NCI-H1048 (cell line): ENCODE data around the gene POLA1.

Source experiments
- DNase-seq: peaks from one replicate; lab custom pipeline; 2025; lab: John Stamatoyannopoulos, UW

Gene POLA1

DNA sequence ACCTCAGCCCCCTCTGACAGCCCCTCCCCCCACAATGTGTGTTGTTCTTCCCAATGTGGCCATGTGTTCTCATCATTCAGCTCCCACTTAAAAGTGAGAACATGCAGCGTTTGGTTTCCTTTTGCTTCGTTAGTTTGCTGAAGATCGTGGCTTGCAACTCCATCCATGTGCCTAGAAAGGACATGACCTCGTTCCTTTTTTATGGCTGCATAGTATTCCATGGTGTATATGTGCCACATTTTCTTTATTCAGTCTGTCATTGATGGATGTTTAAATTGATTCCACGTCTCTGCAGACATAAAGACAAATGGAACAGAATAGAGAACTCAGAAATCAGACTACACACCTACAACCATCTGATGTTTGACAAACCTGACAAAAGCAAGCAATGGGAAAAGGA lies 276.1 kb downstream of the POLA1 start:
- DNase-seq = no peak

DNA sequence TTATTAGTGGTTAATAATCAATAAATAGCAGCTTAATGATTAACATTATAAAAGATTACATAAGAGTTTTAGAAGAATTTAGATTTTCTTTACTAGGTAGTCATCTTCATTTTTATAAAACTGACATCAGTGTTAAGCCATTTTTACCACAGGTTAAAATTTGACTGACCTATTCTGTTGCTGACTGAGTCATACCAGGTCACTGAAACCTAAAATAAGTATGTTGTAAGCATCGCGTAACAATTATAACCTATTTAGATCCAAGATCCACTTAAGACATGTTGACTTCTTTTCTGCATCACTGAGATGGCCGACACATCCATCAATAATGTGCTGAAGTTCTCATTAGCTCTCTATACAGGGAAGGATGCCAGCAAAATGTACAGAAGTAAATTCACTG lies 285.4 kb downstream of the POLA1 start:
- DNase-seq = no peak

DNA sequence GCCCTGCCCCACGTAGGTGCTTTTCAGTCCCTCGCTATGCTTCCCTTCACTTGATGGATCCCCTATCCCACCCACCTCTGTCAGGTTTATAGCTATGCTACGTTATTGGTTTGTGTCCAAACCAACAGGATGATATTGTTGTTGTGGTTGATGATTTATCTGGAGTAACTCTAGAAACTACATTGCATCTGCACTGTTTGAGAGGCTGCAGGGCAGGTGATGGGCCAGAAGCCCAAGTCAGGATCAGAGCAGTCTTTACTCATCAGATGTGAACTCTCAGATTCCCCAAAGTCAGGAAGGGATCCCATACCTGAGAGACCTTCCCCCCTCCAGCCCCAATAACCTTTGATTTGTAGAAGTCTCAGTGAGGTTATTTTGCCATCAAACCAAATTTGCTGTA lies 287.3 kb downstream of the POLA1 start:
- DNase-seq = no peak

DNA sequence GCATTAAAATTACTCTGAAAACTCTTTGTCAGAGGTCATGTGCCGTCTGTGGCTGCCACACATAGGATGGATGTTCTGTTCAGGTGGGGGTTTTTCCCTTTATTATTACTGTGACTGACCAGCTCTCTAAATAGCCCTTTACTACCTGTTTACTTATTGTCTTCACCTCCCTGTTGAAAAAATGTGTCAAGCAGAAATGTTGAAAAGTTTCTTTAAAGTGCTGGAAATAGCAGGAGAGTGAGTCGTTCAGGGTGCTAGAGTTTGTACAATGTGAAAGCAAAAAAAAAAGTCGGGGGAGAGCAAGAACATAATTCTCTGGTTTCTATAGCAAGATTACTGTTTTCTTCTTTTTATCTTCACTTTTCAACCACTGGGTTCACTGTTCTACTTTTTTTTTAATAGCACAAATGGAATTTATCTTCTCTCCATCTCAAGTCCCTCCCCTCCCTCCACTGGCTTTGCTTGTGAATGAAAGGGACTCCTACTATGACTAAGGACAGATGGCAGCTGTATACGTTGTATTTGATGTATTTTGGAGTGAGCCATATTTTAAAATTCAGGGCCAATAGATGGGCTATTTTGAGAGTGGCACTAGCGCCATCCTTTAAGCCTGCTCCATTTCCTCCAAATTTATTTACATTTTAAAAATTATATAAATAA lies 288.7 kb downstream of the POLA1 start:
- no peak for DNase-seq

DNA sequence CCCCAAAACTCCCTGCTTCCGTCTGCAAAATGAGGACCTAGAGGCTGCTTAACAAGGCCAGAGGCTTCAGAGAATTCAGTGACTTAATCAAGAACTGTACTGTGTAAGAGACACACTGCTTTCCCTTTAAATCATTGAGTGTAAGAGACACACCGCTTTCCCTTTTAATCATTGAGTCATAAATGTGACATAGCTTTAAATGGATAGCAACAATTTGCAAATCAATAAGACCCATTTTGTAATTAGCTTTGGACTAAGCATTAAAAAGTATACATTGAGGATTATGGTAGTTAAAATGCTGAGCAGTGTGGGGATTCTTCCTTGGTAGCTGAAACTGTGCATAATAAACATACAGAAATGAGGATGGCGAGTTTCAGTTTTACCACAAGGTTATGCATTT lies 290.2 kb downstream of the POLA1 start:
- DNase-seq = no peak

DNA sequence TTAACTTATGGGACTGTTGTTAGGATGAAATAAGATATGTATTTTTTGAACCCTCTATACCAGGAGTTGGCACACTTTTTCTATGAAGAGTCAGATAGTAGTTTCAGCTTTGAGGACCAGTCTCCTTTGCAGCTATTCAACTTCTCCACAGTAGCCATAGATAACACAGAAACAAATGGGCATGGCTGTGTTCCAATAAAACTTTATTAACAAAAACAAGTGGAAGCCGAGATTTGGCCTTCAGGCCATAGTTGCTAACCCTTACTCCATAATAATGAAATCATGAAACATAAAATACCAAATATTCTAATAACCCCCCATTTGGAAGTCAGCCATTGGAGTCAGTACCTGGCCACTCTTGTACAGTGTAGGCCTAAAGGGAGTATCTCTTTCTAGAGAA lies 291.4 kb downstream of the POLA1 start:
- no peak for DNase-seq

DNA sequence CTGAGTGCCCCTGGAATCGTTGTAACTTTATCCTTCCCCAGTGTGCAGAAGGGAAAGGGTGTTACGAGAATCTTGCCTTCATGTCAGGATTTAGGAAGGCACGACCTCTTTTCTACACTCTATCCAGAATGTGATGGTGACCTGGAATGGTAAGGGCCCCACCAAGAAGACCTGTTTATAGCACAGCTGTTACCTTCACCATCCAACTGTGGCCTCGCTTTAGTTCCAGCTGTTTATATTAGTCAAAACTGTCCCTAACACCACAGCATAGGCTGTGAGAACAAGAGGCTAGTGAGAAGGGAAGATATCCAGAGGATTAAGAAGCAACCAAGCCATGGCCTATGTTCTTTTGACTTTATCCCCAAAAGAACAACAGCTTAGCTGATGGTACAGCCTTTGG lies 294.0 kb downstream of the POLA1 start:
- no peak for DNase-seq

DNA sequence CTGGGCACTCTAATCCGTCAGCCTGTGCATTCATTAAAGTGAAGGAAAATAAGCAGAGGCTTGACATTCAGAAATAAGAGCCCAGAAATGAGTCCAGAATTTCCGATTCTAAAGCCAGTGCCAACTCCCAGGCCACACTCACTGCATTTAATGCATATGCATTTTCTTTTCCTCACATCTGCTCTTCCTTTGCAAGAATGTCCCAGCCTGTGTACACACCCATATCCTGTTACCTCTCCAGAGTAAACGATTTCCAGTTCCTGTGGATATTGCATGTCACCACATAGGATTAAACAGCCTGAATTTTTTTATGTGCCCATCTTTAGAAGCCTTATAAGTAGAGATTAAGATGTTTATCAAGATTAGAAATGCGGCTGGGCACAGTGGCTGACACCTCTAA lies 294.6 kb downstream of the POLA1 start:
- DNase-seq = no peak

DNA sequence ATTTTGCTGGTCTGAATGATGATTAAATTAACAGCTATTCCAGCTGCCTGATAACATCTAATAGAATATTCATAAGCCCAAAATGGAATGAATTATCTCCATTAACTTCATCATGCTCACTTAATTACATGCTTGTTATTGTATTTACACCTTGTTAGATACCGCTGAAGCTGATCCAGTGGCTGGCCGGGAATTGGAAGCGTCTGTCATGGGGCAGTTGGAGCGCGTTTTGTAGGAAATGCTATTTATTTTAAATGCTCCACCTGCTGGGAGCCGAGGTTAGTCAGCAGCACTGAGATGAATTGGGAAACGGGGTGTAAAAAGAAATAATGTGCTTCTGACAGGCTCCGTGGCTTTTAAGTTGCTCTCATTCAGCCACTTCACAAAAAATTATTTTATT lies 296.8 kb downstream of the POLA1 start:
- DNase-seq = no peak

DNA sequence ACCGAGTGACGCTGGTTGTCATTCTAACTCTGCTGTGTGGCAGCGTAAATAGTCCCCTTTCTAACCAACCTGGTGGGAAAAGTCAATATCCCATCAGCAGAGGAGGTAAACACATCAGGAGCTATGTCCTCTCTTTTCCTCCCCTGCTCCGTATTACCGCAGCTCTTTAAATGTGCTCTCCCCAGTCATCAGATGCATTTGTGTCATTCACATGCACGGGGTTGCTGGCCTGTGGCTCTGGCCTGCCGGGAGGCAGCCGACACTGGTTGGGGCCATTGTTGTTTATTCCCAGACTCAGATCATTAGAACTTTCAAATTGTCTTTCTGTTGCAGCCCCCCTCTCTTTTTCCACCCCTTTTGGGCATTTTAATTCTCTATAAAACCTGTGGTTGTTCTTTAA lies 300.2 kb downstream of the POLA1 start:
- no peak for DNase-seq

DNA sequence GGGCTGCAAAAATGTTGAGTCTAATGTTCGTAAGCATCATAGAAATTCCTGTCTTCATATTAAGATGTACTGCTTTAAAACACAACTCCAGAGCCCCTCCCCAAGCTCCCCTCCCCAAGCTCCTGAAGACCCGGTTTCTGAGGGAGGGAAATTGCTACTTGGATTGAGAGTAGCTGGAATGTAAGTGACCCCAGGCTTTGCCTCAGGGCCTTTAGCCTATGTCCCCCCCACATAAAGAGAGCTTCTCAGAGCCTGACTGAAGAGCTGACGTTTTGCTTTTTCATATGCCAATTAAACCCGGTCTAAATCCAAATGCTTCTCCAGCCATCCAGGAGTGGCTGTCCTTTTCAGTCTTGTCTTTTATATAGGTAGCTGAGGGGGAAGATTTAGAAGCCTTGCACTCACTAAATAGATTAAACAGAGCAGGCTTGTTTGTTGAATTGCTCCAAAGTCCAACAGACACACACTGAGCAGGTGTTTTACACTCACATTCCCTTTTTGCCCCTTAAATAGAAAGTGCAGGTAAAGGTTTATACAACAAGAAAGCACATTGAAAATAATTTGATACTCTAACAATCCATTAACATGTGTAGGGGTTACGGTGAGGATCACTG lies 302.5 kb downstream of the POLA1 start:
- DNase-seq = no peak

DNA sequence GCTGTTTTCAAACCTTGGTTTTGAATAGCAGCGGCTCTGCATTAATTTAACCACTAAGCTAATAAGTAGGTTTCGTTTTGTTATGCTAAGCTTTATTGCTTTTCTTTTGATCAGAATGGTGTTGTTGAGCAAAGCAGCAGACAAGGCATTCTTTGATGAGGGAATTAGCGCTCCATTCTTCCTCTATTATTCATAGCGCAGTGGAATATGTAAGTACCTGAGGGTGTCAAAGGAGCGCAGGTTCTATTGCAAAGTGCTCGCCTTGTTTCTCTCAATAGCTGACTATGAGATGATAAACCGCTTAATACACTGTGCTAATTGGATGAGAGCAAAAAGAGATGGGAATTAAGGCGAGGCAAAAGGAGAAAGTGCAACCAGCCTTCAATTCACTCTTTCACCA lies 305.8 kb downstream of the POLA1 start:
- no peak for DNase-seq

DNA sequence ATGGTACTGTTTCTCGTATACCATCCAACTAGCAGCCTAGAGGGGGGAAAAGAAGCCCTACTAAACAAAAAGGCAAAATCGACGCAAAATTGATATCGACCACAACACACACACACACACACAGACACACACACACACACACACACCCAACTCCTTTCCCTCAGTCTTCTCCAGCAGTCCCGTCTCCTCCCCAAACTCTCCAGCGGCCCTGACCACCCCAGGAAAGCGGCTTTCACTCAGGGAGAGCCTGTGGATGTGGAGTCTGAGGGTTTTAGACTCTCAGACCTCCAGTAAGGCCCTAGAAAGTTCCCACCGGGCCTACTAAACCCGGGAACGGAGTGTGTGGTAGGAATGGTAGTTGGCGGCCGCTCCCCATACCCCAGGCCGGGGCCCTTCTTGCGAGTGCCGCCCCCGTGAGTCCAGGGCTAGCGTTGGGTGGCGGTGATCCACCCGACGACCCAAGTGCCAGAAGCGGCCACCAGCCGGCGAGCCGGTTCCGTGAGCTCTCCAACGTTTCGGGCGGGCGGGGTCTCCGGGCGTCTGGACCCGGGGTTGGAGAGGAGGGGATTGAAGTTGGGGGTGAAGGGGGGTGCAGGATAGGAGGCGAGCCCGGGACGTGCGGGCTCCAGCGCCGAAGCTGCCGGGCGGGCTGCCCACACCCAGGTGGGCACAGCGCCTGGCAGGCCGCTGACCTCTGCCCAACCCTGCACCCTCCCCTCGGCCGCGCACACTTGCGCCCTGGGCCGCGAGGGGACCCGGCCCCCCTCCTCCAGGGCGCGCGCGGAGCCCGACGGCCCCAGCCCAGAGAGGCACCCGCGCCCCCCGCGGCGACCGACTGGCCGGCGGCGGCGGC lies 308.3 kb downstream of the POLA1 start:
- DNase-seq = no peak

DNA sequence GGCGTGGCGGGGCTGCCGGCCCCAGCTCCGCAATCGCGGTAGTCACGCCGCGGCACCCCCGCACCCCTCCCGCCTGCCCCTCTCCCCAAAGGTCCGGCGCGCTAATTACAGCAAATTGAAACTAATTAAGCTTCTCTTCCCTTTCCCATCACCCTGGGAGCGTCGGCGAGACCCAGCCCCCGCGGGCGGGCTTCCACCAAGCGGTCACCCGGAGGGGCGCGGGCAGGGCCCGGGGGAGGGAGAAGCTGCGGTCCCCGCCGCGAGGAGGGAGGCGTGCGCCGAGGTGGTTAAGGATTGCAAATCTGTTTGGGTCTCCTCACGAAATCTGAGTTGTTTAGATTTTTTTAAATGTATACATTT lies 308.9 kb downstream of the POLA1 start:
- DNase-seq = no peak

DNA sequence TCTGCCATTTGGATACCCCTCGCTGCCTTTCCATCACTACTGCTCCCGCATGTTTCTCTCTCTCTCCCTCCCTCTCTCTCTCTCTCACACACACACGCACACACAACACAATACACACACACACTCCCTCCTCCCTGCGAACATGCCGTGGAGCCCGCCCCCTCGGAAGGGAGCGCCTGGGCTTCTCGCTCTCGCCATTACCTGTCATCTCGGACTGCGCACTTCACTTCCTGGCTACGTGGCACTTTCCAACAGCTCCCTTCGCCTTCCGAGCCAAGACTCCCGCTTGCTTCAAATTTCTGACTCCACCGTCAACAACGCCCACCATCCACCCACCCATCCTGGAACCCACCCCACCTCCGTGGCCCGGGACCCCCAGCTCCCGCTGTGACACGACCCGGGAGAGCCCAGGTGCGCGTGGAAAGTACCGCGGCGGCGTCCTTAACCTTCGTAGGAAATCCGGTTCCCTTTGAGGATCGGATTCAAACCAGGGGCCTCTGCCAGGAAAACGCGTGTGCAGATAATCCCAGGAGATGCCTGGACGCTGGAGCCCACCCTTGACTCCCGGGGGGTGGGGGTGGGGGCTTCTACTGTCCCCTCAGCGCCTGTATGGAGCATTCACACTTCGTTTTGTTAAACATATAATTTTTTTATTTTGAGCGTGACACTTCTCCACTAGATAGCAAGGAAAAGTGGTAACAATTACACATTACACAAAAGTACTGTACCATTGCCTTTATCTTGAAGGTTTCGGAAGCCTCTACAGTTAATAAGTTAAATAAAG lies 309.5 kb downstream of the POLA1 start:
- DNase-seq = no peak

DNA sequence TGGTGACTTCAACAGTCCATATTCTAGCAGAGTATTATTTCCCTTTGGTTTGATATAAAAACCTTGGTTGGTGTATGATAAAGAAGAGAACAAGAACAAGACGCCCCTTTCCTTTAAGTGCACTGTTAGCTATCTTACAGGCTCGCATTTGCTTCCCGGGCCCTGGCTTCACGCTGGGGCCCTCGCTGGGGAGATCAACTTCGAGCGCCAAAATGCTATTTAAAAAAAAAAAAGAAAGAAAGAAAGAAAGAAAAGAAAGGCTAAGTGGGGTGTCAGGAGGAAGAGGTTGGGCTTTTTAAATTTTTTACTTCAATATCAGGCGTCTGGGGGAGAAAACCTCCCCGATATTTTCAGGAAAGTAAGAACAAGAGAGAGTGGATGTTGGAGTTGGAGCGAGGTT lies 310.3 kb downstream of the POLA1 start:
- no peak for DNase-seq

DNA sequence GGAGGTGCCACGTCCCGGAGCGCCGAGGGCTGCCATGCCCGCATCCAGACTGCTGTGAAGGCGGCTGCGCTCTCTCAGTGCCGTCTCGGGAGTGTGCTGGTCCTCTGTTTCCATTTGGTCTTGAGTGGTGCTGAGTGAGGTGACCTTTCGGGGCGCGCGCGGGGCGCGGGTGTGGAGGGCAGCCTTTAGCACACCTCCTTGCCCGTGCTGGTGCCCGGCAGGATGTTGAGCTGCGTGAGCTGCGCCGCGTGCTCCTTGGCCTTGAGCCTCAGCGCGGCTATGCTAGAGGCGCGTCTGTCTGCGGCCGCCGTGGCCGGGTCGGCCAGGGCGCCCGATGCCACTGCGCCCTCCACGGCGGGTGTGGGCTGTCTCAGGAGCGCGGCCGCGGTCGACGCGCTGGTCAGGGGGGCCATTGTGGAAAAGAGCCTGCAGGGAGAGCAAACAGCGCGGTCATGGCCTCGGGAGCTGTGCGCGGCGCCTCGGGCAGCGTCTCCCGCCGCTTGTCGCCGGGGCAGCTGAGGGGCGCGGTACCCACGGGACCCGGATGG lies 310.8 kb downstream of the POLA1 start:
- DNase-seq = no peak

DNA sequence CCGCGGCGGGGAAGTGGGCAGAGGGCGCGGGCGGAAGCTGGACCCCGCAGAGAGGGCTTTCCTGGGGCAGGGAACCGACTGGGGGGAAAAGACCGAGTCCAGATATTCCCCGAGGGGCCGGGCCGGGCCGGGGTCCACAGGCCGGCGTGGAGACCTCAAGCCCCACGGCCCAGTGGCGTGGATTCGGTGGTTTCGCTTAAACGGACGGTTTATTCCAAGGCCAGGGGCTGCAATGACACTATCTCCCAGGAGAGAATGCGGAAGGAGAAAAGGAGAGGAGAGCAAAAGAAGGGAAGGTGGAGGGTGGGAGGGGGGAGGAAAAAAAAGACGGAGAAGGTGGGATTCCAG lies 311.3 kb downstream of the POLA1 start:
- DNase-seq = no peak

DNA sequence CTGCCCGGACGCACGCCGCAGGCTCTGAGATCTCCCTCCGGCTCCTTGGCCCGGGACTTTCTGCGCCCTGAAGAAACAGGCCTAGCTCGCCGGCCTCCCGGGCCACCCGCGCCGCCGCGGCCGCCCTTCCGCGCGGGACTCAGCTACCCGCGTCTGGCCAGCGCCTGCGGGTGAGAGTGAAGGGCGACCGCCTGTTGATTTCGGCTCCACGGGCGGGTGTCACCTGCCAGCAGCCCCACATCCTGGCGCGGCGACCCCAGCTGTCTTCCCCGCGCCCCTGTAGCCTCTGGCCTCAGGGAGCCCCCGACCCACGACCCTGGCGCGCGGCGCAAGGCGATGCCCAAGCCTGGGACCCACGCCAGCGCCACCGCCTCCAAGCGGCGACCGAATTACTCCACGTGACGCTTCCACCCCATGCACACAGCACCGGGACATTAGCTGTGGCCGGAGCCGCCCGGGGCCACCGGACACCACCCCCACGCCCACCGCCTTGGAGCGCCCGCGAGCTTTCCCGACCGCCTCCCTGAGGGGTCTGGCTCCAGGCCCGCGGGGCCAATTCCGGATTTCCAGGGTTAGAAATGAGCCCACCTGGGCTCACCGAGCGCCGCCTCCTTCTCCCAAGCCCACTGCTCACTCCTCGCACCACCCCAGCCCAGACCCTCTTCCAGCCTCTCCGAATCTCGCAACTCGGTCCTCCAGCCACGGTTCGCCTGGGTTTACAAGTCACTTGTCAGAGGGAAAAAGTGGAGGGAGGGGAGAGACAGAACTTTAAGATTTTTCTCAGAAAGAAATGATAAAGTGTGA lies 311.9 kb downstream of the POLA1 start:
- no peak for DNase-seq

DNA sequence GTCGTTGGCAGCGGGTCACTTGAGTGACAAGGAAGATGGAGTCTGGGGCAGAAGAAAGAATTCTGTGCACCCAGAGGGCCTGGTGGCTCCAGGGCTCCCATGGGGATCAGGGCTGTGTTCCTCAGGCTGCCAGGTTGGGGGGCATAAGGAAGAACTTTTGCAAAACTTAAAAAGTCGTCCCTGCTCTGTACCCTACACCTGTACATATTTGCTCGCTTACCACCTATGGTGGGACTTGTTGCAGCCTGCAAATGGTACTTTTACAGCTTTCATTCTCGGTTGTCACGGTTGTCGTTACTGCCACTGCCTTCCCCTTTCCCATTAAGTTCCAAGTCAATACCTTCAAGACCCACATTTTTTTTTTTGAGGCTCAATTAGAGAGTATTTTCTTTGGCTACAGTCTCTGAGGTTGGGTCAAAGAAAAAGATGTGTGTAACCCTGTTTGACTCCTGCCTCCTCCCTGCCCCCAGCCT lies 312.9 kb downstream of the POLA1 start:
- no peak for DNase-seq
